HG03066 (cell line): ENCODE data around the gene AEBP1.

ENCODE experiments used
- ATAC-seq: cut with Tn5 transposase; IDR thresholded peaks from one replicate; pipeline ENCODE4 v1.9.1; 2021; ENCODE audit warnings: low read depth; ENCODE audit not compliant: unreplicated experiment

AEBP1 gene

DNA sequence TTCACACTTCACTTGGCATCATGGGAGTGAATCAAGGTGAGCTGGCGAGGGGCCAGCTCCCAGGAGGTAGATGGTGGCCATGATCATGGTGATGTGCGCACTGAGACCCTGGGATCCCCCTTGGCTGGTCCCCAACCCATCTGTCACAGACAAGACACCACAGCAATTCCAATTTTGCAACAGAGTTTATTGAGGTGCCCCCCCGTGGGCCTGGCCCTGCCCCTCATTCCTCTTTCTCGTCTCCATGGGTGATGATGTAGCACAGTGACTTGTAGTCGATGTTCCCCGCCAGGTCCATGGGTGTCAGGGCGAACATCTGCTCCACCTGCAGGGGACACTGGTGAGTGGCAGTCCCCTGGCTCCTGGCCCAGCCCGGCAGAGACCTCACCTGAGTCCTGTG is 34.6 kb downstream of the AEBP1 start:
- ATAC-seq = no peak

- ATAC-seq = no peak
Measured at GRCh38 chr7:44139311-44140010, 35.3 kb downstream of the AEBP1 start.

DNA sequence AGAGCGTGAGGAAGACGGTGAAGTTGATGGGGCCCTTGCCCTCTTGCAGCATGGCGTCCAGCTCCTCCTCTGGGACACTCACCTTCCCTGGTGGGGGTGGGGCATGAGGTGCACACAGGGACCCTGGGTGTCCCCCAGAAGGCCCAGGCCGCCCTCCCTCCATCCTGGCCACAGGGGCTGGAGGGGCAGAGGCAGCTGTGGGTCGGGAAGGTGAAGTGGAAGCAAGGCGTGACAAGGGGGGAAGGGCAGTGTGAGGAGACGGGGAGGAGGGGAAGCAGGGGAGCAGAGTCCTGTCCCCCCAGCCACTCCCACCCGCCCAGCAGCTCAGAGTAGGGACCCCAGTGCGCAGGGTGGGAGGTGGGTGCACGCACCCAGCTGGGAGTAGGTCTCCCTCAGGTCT is 36.2 kb downstream of the AEBP1 start:
- ATAC-seq = no peak

DNA sequence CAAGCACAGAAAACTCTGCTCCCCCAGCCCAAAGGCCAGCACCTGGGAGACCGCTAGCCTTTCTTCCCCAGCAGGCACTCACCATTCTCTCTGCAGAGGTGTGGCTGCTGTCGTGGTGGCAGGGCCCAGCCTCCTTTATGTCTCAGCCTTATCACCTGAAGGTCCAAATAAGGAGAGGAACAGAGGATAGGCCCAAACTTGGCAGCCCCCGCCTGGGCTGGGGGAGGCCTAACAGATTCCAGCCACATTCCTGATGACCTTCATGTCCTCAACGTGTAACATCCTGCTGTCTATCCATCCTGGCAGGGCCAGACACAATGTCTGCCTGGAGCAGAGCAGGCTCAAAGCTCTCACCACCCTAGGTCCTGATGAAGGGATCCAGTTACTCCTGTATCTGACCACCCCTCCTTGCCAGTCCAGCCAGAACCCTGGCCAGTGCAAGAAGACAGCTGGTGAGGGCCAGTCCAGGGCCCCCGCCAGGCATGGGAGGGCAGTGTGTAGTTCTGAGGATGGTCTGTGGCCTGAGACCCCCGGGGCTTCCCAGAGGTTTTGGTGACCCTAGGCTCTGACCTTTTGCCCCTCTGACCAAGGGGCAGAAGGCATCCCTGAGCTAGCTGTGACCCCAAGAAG is 37.2 kb downstream of the AEBP1 start, which contains the start of gene MYL7:
MYL7 (minus strand) TSS at position 112 of the 630 bp plus-strand sequence; CDS start at position 85, 27 bp downstream.
- no peak for ATAC-seq

DNA sequence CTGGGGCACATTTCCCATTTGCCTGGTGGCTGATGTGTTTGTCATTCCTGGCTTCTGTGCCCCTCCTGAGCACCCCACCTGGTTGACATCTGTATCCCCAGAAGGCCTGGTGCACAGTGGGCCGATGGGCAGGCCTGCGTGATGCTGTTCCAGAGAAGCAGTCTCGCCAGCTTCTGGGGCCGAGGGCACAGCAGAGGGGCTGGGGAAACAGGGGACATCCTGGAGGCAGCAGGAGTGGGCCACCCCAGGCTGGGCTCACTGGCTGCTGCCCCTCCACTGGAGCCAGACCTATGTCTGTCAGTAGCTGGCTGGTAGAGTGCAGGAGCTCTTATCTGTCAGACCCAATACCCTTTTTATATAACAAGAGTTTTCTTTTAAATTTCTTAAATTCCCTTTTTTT is 37.9 kb downstream of the AEBP1 start:
- ATAC-seq = no peak

DNA sequence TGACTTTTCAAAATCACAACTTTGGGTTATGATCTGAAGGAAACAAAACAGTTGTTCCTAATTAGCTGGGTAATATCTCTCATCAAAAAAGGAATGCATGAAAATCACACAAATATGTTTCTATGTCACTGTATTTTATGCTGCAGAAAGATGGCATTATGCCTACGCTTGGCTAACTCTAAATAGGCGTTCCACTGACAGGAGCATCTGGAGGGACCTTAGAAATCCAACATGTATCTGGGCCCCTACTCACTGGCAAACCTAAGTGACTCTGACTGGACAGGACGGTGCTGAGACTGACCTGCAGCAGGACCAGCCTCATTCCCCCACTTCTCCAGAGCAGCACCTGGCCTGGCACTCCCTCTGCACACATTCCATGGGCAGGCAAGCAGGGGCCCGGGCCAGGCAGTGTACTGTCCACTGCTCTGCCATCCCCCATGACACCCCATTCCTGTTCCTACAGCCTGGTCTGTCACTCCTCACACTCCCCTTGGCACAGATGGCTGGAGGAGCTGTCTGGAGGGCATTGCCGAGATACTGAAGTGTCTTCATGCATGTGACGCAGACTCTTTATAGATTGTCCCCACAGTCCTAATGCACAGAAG is 39.6 kb downstream of the AEBP1 start:
- ATAC-seq = no peak

GRCh38 chr7:44144426-44144967 is 40.4 kb downstream of the AEBP1 start:
- no peak for ATAC-seq

DNA sequence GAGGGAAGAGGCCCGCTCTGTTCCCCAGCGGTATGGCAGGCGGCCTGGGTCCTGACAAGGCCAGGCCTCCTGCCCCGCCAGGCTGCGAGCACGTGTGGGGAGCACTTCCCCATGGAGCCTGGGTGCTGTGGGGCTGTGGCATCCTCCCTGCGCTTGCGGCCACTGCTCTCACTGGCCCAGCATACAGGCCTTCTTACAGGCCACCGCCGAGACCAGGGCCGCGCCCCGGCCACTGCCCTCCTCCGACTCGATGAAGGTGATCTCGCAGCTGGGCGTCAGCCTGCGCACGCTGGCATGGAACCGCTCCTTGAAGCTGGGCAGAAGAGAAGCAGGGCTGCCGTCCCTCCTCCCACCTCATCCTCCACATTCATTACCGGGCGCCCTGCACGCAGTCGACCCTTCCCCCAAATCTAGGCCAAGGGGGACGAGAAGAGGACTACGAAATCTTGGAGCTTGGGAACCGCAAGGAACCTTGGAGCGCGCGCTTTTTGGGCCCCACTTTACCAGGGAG is 40.9 kb downstream of the AEBP1 start:
- ATAC-seq = no peak

- ATAC-seq = no peak
Measured at GRCh38 chr7:44145479-44145968, 41.4 kb downstream of the AEBP1 start.

- ATAC-seq = no peak
Measured at GRCh38 chr7:44145969-44146911, 42.1 kb downstream of the AEBP1 start.

- no peak for ATAC-seq
Measured at GRCh38 chr7:44147026-44147991, 43.2 kb downstream of the AEBP1 start.

DNA sequence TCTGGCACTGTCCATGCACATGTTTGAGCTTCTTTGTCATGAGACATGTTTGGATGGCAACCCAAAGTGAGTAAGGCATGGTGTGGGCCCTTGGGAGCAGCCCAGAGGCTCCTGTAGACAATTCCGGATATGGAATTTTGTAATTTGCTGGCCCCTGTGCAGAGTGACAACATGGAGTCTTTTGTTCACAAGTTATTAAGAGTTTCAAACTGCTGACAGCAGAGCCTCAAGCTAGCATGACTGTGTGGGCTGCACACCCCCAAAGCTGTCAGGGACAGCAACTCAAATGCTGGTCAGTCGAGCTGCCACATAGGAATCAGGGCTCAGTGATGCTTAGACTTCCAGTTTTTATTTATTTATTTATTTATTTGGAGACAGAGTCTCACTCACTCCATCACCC is 44.0 kb downstream of the AEBP1 start:
- ATAC-seq = no peak

DNA sequence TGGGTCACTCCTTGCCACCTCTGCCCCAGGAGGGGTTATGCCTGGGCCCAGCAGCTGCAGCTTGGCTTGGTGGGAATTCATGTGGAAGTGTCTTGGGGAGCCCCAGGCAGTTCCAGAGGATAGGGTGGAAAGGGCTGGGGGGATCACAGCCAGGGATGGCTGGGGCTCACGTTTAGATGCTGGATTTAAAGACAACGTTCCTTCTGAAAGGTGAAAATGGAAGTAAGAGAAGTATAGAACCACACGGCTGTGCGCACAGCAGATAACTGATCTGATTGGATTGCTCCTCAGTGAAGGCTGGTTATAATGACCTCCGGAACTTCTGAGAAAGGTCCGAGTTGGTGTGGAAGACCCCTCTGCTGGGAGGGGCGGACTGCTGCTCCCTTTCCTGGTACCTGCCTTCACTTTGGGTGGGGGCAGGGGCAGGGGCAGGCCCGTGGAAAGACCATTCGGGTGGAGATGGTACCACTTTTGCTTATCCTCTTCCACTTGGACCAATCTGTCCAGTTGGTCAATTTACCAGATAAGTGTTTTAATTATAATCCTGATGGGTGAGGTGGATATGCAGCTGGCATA is 44.9 kb downstream of the AEBP1 start:
- no peak for ATAC-seq

DNA sequence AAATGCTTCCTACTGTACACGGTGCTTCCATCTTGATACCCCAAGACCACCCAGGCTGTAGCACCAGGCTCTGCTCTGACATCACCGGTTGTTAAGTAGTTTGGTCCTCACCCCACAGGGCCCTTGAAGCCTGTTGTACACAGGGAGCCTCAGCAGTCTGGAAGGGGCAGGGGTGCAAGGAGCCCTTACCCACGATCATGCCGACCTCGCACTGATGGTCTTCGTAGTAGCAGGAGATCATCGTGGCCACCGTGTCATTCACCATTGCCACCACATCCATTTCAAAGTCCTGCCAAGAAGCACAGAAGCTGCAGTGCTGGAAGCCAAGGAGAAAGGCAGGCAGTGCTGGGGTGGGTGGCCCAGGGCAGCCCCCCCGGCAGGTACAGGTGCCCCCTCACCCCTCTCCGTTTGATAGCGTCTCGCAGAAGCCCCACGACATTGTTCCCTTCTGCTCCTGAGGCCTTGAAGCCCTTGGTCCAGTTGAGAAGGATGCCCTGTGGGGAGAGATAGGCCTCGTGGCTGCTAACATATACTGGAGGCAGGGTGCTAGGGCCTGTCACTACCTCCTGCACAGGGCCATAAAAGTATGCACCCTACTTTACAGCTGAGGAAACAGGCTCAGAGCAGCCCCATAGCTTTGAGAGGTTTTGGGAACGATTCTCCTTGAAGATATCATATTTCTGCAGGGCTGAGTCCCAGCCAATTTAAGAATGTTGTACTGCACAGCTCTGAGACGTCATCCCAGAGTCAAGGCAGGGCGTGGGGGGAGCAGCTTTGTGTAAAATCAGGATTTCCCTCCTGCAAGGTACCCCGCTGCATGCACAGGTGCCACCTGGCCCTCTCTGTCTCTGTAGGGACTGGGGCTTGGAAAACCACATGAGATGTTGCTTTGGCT is 45.7 kb downstream of the AEBP1 start:
- no peak for ATAC-seq

- ATAC-seq = peak; percentile 61
Measured at GRCh38 chr7:44150466-44150832, 46.3 kb downstream of the AEBP1 start.

- ATAC-seq = no peak
Measured at GRCh38 chr7:44150966-44151941, 47.1 kb downstream of the AEBP1 start.

DNA sequence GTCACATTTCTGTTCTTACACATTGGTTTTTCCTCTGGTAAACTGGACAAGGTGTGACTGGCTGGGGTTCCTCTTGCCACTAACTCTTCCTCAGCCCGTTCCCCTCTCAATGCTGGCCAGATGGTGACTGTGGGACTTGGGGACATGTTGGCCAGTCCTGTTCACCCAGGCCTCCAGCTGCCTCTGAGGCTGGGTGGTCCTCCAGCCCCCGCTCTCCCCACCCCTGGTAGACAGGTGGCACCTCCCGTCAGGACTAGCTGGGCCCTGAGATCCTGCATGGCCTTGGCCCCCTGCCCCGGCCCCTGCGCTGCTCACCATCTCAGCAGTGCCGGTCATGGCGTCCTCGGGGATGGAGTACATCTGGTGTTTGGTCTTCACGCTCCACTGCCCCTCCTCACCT is 47.8 kb downstream of the AEBP1 start:
- no peak for ATAC-seq
